MM.1S (cell line): Measurements from ENCODE around the gene ASB6.

Experiments
- EZH2 ChIP-seq: fragments of 300-600 bp; sonication (generic); optimal IDR thresholded peaks from 2 replicates; pipeline ENCODE3; 2017; ENCODE audit warnings: low read depth, mild to moderate bottlenecking, antibody characterized with exemption, low read length, mixed read lengths
- TF ChIP-seq, protein P1 (sequence below): fragments of 300-600 bp; sonication (generic); IDR thresholded peaks from 2 replicates; pipeline ENCODE4 v1.5.1; 2016; ENCODE audit warnings: antibody characterized with exemption, low read length, mixed read lengths

DNA sequence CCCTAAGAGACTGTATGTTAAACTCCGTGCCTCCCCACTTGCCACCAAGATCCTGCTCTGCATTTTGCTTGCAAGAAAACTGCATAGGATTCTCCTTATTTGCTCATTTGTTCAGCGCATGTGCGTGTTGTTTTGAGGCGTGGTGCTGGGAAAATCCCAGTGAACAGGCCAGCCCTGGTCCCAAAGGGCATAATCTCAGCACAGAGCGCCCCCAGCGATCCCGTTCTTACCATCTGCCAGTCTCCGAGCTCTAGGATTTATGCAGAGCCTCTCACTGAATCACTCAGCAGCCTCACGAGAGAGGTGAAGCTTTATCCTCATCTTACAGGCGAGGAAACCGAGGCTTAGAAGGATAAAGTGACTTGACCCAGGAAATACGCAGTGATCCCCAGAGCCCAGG, 35.0 kb upstream of the ASB6 start:
- TF ChIP-seq, protein P1, sequence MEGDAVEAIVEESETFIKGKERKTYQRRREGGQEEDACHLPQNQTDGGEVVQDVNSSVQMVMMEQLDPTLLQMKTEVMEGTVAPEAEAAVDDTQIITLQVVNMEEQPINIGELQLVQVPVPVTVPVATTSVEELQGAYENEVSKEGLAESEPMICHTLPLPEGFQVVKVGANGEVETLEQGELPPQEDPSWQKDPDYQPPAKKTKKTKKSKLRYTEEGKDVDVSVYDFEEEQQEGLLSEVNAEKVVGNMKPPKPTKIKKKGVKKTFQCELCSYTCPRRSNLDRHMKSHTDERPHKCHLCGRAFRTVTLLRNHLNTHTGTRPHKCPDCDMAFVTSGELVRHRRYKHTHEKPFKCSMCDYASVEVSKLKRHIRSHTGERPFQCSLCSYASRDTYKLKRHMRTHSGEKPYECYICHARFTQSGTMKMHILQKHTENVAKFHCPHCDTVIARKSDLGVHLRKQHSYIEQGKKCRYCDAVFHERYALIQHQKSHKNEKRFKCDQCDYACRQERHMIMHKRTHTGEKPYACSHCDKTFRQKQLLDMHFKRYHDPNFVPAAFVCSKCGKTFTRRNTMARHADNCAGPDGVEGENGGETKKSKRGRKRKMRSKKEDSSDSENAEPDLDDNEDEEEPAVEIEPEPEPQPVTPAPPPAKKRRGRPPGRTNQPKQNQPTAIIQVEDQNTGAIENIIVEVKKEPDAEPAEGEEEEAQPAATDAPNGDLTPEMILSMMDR: no peak
- no peak for TF ChIP-seq EZH2
